ENCODE measurements around the gene NLK. TPM values are rescaled to one million over a fixed set of nuclear protein-coding genes. Genes with fewer than 3 reads are reported as not detected.
"Not testable (repeated sequence)": the region's sequence is repeated elsewhere in the genome, so short reads cannot be mapped to it uniquely, and the experiment has no call there.

The NLK gene
- total and polyA plus RNA-seq, 2 of the 4 experiments (the other 2 are of a cell fraction) = 15.3 to 23.3 TPM

DNA sequence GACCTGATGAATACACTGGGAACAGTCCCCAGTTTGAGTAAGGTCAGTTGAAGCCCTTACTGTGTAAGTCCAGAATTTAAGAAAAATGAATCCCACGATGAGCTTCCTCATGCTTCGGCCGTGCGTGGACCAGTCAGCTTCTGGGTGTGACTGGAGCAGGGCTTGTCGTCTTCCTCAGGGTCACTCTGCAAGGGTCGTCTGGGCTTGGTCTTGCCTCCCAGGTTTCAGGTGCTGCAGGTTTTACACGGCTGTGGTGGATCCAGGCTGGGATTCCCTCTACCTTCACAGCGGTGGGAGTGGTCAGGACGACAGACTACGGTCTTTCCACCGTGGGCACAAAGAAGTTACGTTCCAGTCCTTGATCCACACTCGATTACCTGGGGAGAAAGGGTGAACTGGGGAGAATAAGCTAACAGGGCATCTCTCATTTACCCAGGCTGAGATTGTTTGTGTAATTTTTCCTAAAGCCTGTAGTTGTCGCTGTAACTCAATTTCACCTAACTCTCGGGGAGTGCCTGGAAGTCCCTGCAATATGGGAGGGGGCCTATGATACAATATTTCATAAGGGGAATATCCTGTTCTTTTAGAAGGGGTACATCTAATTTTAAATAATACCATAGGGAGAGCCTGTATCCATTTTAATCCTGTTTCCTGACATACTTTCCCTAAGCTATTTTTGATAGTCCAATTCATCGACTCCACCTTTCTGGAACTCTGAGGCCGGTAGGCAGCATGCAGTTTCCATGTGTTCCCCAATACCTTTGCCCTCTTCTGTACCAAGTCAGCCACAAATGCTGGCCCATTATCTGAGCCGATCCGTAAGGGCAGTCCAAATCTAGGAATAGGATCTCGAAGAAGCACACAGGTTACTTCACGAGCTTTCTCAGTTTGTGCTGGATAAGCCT, 190.7 kb downstream of the NLK start:
- intact Hi-C loops (cut with micrococcal nuclease) = loop anchor here (5.0 kb wide), 1 partner anchor 104 kb away; the partner anchor contains the start of genes IFT20 and TNFAIP1
- H2BK15ac ChIP-seq (ENCODE audit: low read depth, low read length); H2AFZ ChIP-seq (replicated peaks; ENCODE audit: low read length, poor library complexity); H3K9me3 ChIP-seq (ENCODE audit: control insufficient read depth, insufficient read depth, low read length); in situ Hi-C loops (cut with MboI; ENCODE audit: low sequenced_read_pairs); H3K14ac ChIP-seq (replicated peaks; ENCODE audit: low read depth, low read length); H3K23ac ChIP-seq (ENCODE audit: low read depth, low read length); H3K4me3 ChIP-seq (ENCODE audit: insufficient read depth, low read depth, low read length); H2BK5ac ChIP-seq (ENCODE audit: low read depth, low read length, poor library complexity, severe bottlenecking); H3K4me2 ChIP-seq (ENCODE audit: low read depth, low read length); H3K9me1 ChIP-seq (ENCODE audit: insufficient read depth, low read length); dilution Hi-C loops (cut with HindIII; ENCODE audit: low sequenced_read_pairs, unreplicated experiment); H2BK120ac ChIP-seq (ENCODE audit: low read depth, low read length); H3K4me1 ChIP-seq (ENCODE audit: control insufficient read depth, insufficient read depth, low read length); H2AK9ac ChIP-seq (replicated peaks; ENCODE audit: low read depth, low read length, poor library complexity); H3K36me3 ChIP-seq (ENCODE audit: control insufficient read depth, insufficient read depth, low read length); H3K56ac ChIP-seq (ENCODE audit: extremely low read depth, insufficient read depth, low read length); H3K27ac ChIP-seq (ENCODE audit: insufficient read depth, low read length); H3K18ac ChIP-seq (ENCODE audit: low read depth, low read length); POLR2A ChIA-PET (ENCODE audit: unreplicated experiment); H4K20me1 ChIP-seq (ENCODE audit: insufficient read depth, low read length); H3K9ac ChIP-seq (ENCODE audit: low read depth, low read length); H2AK5ac ChIP-seq (ENCODE audit: low read depth, low read length); H4K5ac ChIP-seq (ENCODE audit: low read depth, low read length); H3K79me1 ChIP-seq (ENCODE audit: low read depth in 1 of 2, low read length in 2 of 2); H3K4ac ChIP-seq (ENCODE audit: low read depth, low read length); DNase-seq; H4K8ac ChIP-seq (ENCODE audit: low read depth in 2 of 2, low read length in 2 of 2); H4K91ac ChIP-seq (ENCODE audit: insufficient read depth, low read depth, low read length); BruUV-seq (replicated peaks); ATAC-seq (ENCODE audit: low read depth); H2BK20ac ChIP-seq (ENCODE audit: low read depth, low read length): not testable (repeated sequence)
- CTCF ChIA-PET = interaction anchor here (0.7 to 1.1 kb wide), 4 partner anchors 12 to 232 kb away, joined by 3 to 4 read pairs (median 4); partner anchors contain the start of gene TNFAIP1
- 84% methylated on average over 5 of the region's 21 CpGs; no CpG with 5 or more reads in 1 of the 2 experiments for WGBS, 2 experiments (ENCODE audit: extremely low coverage in 2 of 2, insufficient read length in 1 of 2)
- TF ChIP-seq RAD21 (IDR thresholded peaks at IDR 0.05; ENCODE audit: low read length) = peak; percentile 24; the same call in 1 of the 2 replicates
- TF ChIP-seq, protein P1, sequence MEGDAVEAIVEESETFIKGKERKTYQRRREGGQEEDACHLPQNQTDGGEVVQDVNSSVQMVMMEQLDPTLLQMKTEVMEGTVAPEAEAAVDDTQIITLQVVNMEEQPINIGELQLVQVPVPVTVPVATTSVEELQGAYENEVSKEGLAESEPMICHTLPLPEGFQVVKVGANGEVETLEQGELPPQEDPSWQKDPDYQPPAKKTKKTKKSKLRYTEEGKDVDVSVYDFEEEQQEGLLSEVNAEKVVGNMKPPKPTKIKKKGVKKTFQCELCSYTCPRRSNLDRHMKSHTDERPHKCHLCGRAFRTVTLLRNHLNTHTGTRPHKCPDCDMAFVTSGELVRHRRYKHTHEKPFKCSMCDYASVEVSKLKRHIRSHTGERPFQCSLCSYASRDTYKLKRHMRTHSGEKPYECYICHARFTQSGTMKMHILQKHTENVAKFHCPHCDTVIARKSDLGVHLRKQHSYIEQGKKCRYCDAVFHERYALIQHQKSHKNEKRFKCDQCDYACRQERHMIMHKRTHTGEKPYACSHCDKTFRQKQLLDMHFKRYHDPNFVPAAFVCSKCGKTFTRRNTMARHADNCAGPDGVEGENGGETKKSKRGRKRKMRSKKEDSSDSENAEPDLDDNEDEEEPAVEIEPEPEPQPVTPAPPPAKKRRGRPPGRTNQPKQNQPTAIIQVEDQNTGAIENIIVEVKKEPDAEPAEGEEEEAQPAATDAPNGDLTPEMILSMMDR (conservative IDR thresholded peaks at IDR 0.05; ENCODE audit: low read depth, low read length) = peak; percentile 41
- H3K27me3 ChIP-seq (ENCODE audit: control insufficient read depth, insufficient read depth, low read length) = peaks cover 39% of the 10 kb centered on the region

All from IMR-90 (cell line).